LoVo (cell line): ENCODE results near the gene GUCY1A2.

Experiments used
- DNase-seq: peaks from one replicate; pipeline ENCODE4 v3.0.0-alpha.2; 2016; ENCODE audit warnings: low spot score

Gene GUCY1A2

GRCh38 chr11:106642331-106642730, 375.9 kb downstream of the GUCY1A2 start:
- DNase-seq = no peak

- no peak for DNase-seq
Observed at GRCh38 chr11:106632283-106632682, 386.0 kb downstream of the GUCY1A2 start.

DNA sequence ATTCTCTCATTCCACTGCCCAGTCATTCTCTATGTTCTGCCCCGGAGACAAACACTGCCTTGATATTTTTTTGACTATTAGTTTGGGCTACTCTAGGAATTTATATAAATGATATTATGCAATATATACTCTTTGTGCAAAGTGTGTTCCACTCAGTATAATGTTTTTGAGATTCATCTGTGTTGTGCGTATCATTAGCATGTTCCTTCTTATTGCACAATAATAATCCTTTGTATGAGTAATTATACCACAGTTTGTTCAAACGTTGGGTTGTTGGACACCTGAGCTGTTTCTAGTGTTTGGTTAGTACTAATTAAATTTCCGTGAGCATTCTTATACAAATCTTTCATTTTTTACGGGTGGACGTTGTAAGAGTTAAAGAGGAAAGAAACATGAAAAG, 390.6 kb downstream of the GUCY1A2 start:
- no peak for DNase-seq

GRCh38 chr11:106625566-106625965, 392.7 kb downstream of the GUCY1A2 start:
- DNase-seq = no peak

GRCh38 chr11:106624377-106624776, 393.9 kb downstream of the GUCY1A2 start:
- no peak for DNase-seq
